Tongue (tissue), 2 donors: ENCODE results near the gene MIS18BP1. TPM values are rescaled to one million over a fixed set of nuclear protein-coding genes. Genes with fewer than 3 reads are reported as not detected.
"Not testable (repeated sequence)": the region's sequence is repeated elsewhere in the genome, so short reads cannot be mapped to it uniquely, and the experiment has no call there.

ENCODE experiments used
- DNase-seq: peaks from one replicate; pipeline ENCODE4 v3.0.0-alpha.2; 2015
- total RNA-seq: library from RNA; depleted of rRNA; stranded (reverse); fragments of >200 nt; gene quantifications from one replicate; pipeline ENCODE4 v1.2.3, GENCODE V29; 2014

MIS18BP1 gene
- total RNA-seq, 1 donor from 2014 or later, result 49.7 TPM

- DNase-seq, result no peak
These were observed 6.9 kb downstream of the MIS18BP1 start for GRCh38 chr14:45246151-45246550.

- no peak for DNase-seq
These were observed 10.3 kb downstream of the MIS18BP1 start for GRCh38 chr14:45242706-45243105.

- no peak for DNase-seq
These were observed 14.0 kb downstream of the MIS18BP1 start for GRCh38 chr14:45238988-45239387.

GRCh38 chr14:45227566-45227965, 25.4 kb downstream of the MIS18BP1 start:
- DNase-seq, result no peak

GRCh38 chr14:45222485-45223262, 30.3 kb downstream of the MIS18BP1 start:
- DNase-seq, result no peak

- not testable (repeated sequence) for DNase-seq
These were observed 38.7 kb downstream of the MIS18BP1 start for GRCh38 chr14:45214341-45214740.

- DNase-seq, result not testable (repeated sequence)
These were observed 39.3 kb downstream of the MIS18BP1 start for GRCh38 chr14:45213716-45214115.

- no peak for DNase-seq
These were observed 40.8 kb downstream of the MIS18BP1 start for GRCh38 chr14:45212231-45212630.

- no peak for DNase-seq
These were observed 41.7 kb downstream of the MIS18BP1 start for GRCh38 chr14:45211295-45211694.

GRCh38 chr14:45210159-45210558, 42.8 kb downstream of the MIS18BP1 start:
- DNase-seq, result no peak

GRCh38 chr14:45204241-45204640, 48.8 kb downstream of the MIS18BP1 start:
- no peak for DNase-seq

GRCh38 chr14:45201905-45202304, 51.1 kb downstream of the MIS18BP1 start:
- DNase-seq, result peak; percentile 12

- no peak for DNase-seq
These were observed 53.8 kb downstream of the MIS18BP1 start for GRCh38 chr14:45199230-45199629.

- no peak for DNase-seq
These were observed 54.5 kb downstream of the MIS18BP1 start for GRCh38 chr14:45198551-45198950.

GRCh38 chr14:45194964-45195363, 58.0 kb downstream of the MIS18BP1 start:
- DNase-seq, result no peak

- no peak for DNase-seq
These were observed 67.7 kb downstream of the MIS18BP1 start for GRCh38 chr14:45185100-45185814.

- no peak for DNase-seq
These were observed 71.2 kb downstream of the MIS18BP1 start for GRCh38 chr14:45181806-45182205.

GRCh38 chr14:45181329-45181728, 71.7 kb downstream of the MIS18BP1 start:
- DNase-seq, result no peak

GRCh38 chr14:45177076-45177475, 75.9 kb downstream of the MIS18BP1 start:
- DNase-seq, result no peak

GRCh38 chr14:45169906-45170305, 83.1 kb downstream of the MIS18BP1 start:
- no peak for DNase-seq

GRCh38 chr14:45156067-45156466, 96.9 kb downstream of the MIS18BP1 start:
- DNase-seq, result no peak
